Measurements from ENCODE around the gene TRIM28.

The TRIM28 gene

GRCh38 chr19:58550362-58551122, 6.7 kb downstream of the TRIM28 start:
- no peak for DNase-seq

- DNase-seq = no peak
Observed at GRCh38 chr19:58551123-58551497, 7.2 kb downstream of the TRIM28 start.

- DNase-seq = no peak
Observed at GRCh38 chr19:58551577-58552471, 8.0 kb downstream of the TRIM28 start.

GRCh38 chr19:58552655-58553054, 8.8 kb downstream of the TRIM28 start:
- no peak for DNase-seq

- DNase-seq = no peak
Observed at GRCh38 chr19:58553799-58554493, 10.1 kb downstream of the TRIM28 start.

- DNase-seq = peak; percentile 98
Observed at GRCh38 chr19:58554494-58555368, 10.9 kb downstream of the TRIM28 start, which contains the start of gene CHMP2A. Gene CHMP2A, minus strand, starts transcription at chr19:58555105. Its CDS starts 893 bp downstream, at chr19:58554212.

GRCh38 chr19:58555369-58555885, 11.6 kb downstream of the TRIM28 start:
- DNase-seq = no peak

GRCh38 chr19:58555920-58556621, 12.2 kb downstream of the TRIM28 start:
- DNase-seq = no peak

GRCh38 chr19:58556622-58557220, 12.9 kb downstream of the TRIM28 start:
- DNase-seq = no peak

GRCh38 chr19:58557221-58558065, 13.6 kb downstream of the TRIM28 start:
- no peak for DNase-seq

GRCh38 chr19:58558066-58558622, 14.3 kb downstream of the TRIM28 start, which contains the start of gene UBE2M:
Gene UBE2M, minus strand, starts transcription at chr19:58558611. Its CDS starts 230 bp downstream, at chr19:58558381.
- DNase-seq = peak; percentile 46

GRCh38 chr19:58558623-58559274, 14.9 kb downstream of the TRIM28 start:
- DNase-seq = peak; percentile 100

GRCh38 chr19:58559275-58560006, 15.6 kb downstream of the TRIM28 start:
- DNase-seq = peak; percentile 93

- no peak for DNase-seq
Observed at GRCh38 chr19:58560007-58560887, 16.4 kb downstream of the TRIM28 start.

- DNase-seq = no peak
Observed at GRCh38 chr19:58560921-58561320, 17.1 kb downstream of the TRIM28 start.

- no peak for DNase-seq
Observed at GRCh38 chr19:58561373-58562121, 17.7 kb downstream of the TRIM28 start.

Data from activated CD4-positive, alpha-beta T cell treated with anti-CD3 and anti-CD28 coated beads, Interleukin-2, amount 50 U/mL, for 16 hours (primary cell).